Large intestine (tissue), 3 donors: ENCODE results near the gene ZDHHC1. TPM values are rescaled to one million over a fixed set of nuclear protein-coding genes. Genes with fewer than 3 reads are reported as not detected.

Experiments
- DNase-seq, 2 donors: peaks; one replicate each; pipeline versions ENCODE4 v3.0.0 to v3.0.0-alpha.2; 2013
- H3K27ac ChIP-seq: one replicate; pipeline ENCODE4 v1.5.1; 2013; ENCODE audit warnings: low read length
- H3K27me3 ChIP-seq: 2 replicates; pipeline ENCODE4 v1.6.1; 2013; ENCODE audit warnings: low read length; ENCODE audit not compliant: control insufficient read depth, insufficient read depth
- H3K36me3 ChIP-seq: 2 replicates; pipeline ENCODE4 v1.6.1; 2013; ENCODE audit warnings: low read length; ENCODE audit not compliant: control insufficient read depth, insufficient read depth
- H3K4me1 ChIP-seq: one replicate; pipeline ENCODE4 v1.6.1; 2013; ENCODE audit warnings: low read length; ENCODE audit not compliant: control insufficient read depth, insufficient read depth
- H3K4me3 ChIP-seq: one replicate; pipeline ENCODE4 v1.5.1; 2013; ENCODE audit warnings: low read length
- H3K9me3 ChIP-seq: one replicate; pipeline ENCODE4 v1.6.1; 2013; ENCODE audit warnings: mild to moderate bottlenecking, low read depth, low read length, moderate library complexity; ENCODE audit not compliant: control insufficient read depth
- WGBS: methylation state at CpG from one replicate; pipeline ENCODE4 v1.1.5; 2013; ENCODE audit warnings: low lambda C conversion rate; ENCODE audit not compliant: insufficient coverage; 5-methylcytosine and 5-hydroxymethylcytosine counted together
- polyA plus RNA-seq: library from polyadenylated mRNA; unstranded; fragments of 120-200 nt; gene quantifications from one replicate; pipeline ENCODE4 v1.2.1, GENCODE V29; 2013

The ZDHHC1 gene
- polyA plus RNA-seq, 1 donor, result 6.9 TPM

GRCh38 chr16:67459066-67459860 is 43.0 kb upstream of the ZDHHC1 start:
- WGBS, result no CpG with 5 or more reads among the region's 7 CpGs
- Histone ChIP-seq H3K4me1 (peaks cover 57% of the 10 kb centered on the region), H3K27ac (peak overlapping the region; percentile 0), H3K9me3 (no peaks in the 10 kb centered on the region), H3K4me3 (no peak overlapping the region), H3K36me3 (peaks cover 20% of the 10 kb centered on the region), H3K27me3 (no peaks in the 10 kb centered on the region)
- no peak for DNase-seq

- no peak overlapping the region for H3K27ac ChIP-seq
- H3K36me3 ChIP-seq, result peaks cover 24% of the 10 kb centered on the region
- no peak overlapping the region for H3K4me3 ChIP-seq
- H3K9me3 ChIP-seq, result no peaks in the 10 kb centered on the region
- no peaks in the 10 kb centered on the region for H3K27me3 ChIP-seq
- no peak for DNase-seq
- WGBS, result no CpG with 5 or more reads among the region's 6 CpGs
- H3K4me1 ChIP-seq, result peaks cover 56% of the 10 kb centered on the region
Observed at GRCh38 chr16:67458121-67458641, 41.9 kb upstream of the ZDHHC1 start.

DNA sequence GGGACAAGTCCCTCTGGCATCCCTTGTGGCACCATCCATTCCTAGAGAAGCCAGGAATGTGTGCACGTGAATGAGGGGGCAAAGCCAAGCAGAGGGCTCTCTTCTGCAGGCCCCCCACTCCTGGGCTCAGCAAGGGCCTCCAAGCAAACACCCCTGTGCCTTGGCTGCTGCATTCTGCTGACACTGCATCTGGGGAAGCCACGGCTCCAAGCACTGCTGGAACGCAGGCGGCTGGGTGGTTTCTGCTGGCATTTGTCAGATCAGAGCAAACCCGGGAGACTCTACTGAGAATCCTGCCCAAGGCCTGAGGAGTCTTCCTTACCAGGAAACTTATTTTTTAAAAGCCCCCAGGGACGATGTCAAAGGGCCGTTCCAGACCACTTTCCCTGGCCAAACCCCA is 41.3 kb upstream of the ZDHHC1 start:
- DNase-seq, result no peak
- no peaks in the 10 kb centered on the region for H3K27me3 ChIP-seq
- peaks cover 53% of the 10 kb centered on the region for H3K4me1 ChIP-seq
- peaks cover 29% of the 10 kb centered on the region for H3K36me3 ChIP-seq
- H3K9me3 ChIP-seq, result no peaks in the 10 kb centered on the region
- no peak overlapping the region for H3K4me3 ChIP-seq
- no CpG with 5 or more reads among the region's 7 CpGs for WGBS
- no peak overlapping the region for H3K27ac ChIP-seq

- Histone ChIP-seq H3K36me3 (peaks cover 40% of the 10 kb centered on the region), H3K27ac (no peak overlapping the region), H3K4me3 (no peak overlapping the region), H3K27me3 (no peaks in the 10 kb centered on the region), H3K4me1 (peaks cover 53% of the 10 kb centered on the region), H3K9me3 (no peaks in the 10 kb centered on the region)
- DNase-seq, result no peak
- WGBS, result no CpG with 5 or more reads among the region's 6 CpGs
Observed at GRCh38 chr16:67456391-67457081, 40.3 kb upstream of the ZDHHC1 start.

- peaks cover 42% of the 10 kb centered on the region for H3K36me3 ChIP-seq
Observed at GRCh38 chr16:67454852-67455251, 38.6 kb upstream of the ZDHHC1 start.

DNA sequence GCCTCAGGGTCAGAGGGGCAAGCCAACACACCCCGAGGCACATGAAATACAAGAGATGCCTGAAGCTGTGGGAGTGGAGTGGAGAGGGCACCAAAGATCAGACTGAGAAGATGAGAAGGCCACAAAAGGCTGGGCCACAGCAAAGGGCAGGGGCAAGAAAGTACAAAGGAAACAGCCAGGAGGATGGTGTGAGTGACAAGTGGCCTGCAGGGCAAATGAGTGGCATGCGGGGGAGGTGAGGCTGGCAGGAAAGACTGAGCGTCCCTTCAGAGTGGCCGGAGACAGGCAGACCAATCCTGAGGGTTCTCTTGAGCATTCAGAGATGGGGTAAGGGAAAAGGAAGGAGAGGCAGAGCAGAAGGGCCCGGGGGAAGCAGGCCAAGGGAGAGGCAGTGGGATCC is 37.8 kb upstream of the ZDHHC1 start:
- H3K27me3 ChIP-seq, result no peaks in the 10 kb centered on the region
- 100% methylated on average over 1 of the region's 5 CpGs for WGBS
- H3K4me1 ChIP-seq, result peaks cover 38% of the 10 kb centered on the region
- no peak overlapping the region for H3K4me3 ChIP-seq
- no peaks in the 10 kb centered on the region for H3K9me3 ChIP-seq
- no peak for DNase-seq
- H3K36me3 ChIP-seq, result peaks cover 42% of the 10 kb centered on the region
- no peak overlapping the region for H3K27ac ChIP-seq

More at GRCh38 chr16:67454852-67455251, 38.6 kb upstream of the ZDHHC1 start:
- Histone ChIP-seq H3K27me3 (no peaks in the 10 kb centered on the region), H3K27ac (no peak overlapping the region), H3K9me3 (no peaks in the 10 kb centered on the region), H3K4me1 (peaks cover 40% of the 10 kb centered on the region), H3K4me3 (no peak overlapping the region)
- WGBS, result no CpG with 5 or more reads among the region's 6 CpGs
- DNase-seq, result no peak

GRCh38 chr16:67451704-67452435 is 35.6 kb upstream of the ZDHHC1 start:
- peak overlapping the region; percentile 80 for H3K27ac ChIP-seq
- peaks cover 50% of the 10 kb centered on the region for H3K4me1 ChIP-seq
- H3K27me3 ChIP-seq, result no peaks in the 10 kb centered on the region
- DNase-seq, result peak in 1 of 2 donors; percentile 70
- peaks cover 4% of the 10 kb centered on the region for H3K9me3 ChIP-seq
- WGBS, result no CpG with 5 or more reads among the region's 2 CpGs
- peaks cover 47% of the 10 kb centered on the region for H3K36me3 ChIP-seq
- no peak overlapping the region for H3K4me3 ChIP-seq

DNA sequence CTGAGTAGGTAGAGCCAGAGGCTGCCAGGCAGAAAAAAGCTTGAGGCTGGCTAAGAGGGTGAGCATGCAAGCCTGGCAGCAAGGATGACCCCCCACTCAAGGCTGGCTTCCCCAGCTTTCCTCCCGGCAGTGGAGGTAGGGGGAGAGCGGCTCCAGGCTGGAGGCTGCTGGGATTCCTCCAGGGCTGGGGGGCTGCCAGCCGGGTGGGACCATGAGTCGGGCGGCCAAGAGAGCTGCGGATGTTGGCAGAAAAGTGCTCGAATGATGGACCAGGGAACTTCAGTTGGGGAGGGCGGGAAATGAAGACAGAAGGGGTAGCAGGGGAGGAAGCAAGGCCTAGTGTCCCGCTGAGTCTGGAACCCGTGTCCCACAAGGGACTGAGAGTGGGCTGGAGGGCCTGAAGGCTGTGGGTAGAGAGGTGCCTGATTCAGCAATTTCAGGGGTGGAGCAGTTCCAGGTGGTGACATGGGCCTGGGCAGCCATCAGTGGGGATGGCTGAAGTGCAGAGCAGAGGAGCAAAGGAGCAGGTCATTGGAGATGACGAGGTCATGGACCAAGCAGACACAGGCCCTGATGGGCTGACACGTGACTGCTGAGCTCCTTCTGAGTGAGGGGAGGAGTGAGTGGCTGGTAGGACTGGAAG is 34.9 kb upstream of the ZDHHC1 start:
- peaks cover 4% of the 10 kb centered on the region for H3K9me3 ChIP-seq
- no peaks in the 10 kb centered on the region for H3K27me3 ChIP-seq
- peaks cover 47% of the 10 kb centered on the region for H3K36me3 ChIP-seq
- peak overlapping the region; percentile 80 for H3K27ac ChIP-seq
- WGBS, result 97% methylated on average over 5 of the region's 12 CpGs
- no peak overlapping the region for H3K4me3 ChIP-seq
- no peak for DNase-seq
- H3K4me1 ChIP-seq, result peaks cover 57% of the 10 kb centered on the region

- no peak overlapping the region for H3K27ac ChIP-seq
- whole genome bisulfite sequencing, result no CpG with 5 or more reads among the region's 3 CpGs
- no peaks in the 10 kb centered on the region for H3K27me3 ChIP-seq
- H3K4me1 ChIP-seq, result peaks cover 66% of the 10 kb centered on the region
- DNase-seq, result no peak
- H3K9me3 ChIP-seq, result peaks cover 4% of the 10 kb centered on the region
- peaks cover 48% of the 10 kb centered on the region for H3K36me3 ChIP-seq
- no peak overlapping the region for H3K4me3 ChIP-seq
Observed at GRCh38 chr16:67449739-67450138, 33.5 kb upstream of the ZDHHC1 start.

- Histone ChIP-seq H3K9me3 (peaks cover 4% of the 10 kb centered on the region), H3K27me3 (no peaks in the 10 kb centered on the region), H3K36me3 (peaks cover 52% of the 10 kb centered on the region), H3K4me3 (no peak overlapping the region), H3K4me1 (peaks cover 66% of the 10 kb centered on the region), H3K27ac (no peak overlapping the region)
- DNase-seq, result peak in 1 of 2 donors; percentile 43
- no CpG with 5 or more reads among the region's 2 CpGs for WGBS
Observed at GRCh38 chr16:67449336-67449735, 33.1 kb upstream of the ZDHHC1 start.
